ENCODE data around the gene RIC8B. TPM values are rescaled to one million over a fixed set of nuclear protein-coding genes. Genes with fewer than 3 reads are reported as not detected.

The RIC8B gene
- total RNA-seq, 1 donor from 2014 or later: 5.8 TPM

GRCh38 chr12:106867651-106868050, 93.2 kb downstream of the RIC8B start:
- Mint-ChIP-seq H3K27me3 (peaks cover 20% of the 10 kb centered on the region), H3K27ac (no peak overlapping the region), H3K4me3 (no peak overlapping the region), H3K36me3 (ENCODE audit: low read depth) (peaks cover 13% of the 10 kb centered on the region), H3K4me1 (no peaks in the 10 kb centered on the region), H3K9me3 (no peaks in the 10 kb centered on the region)
- intact Hi-C loops (cut with micrococcal nuclease): no loop called here
- DNase-seq: no peak
- no peak for ATAC-seq (ENCODE audit: low read depth)
- TF ChIP-seq, protein P1, sequence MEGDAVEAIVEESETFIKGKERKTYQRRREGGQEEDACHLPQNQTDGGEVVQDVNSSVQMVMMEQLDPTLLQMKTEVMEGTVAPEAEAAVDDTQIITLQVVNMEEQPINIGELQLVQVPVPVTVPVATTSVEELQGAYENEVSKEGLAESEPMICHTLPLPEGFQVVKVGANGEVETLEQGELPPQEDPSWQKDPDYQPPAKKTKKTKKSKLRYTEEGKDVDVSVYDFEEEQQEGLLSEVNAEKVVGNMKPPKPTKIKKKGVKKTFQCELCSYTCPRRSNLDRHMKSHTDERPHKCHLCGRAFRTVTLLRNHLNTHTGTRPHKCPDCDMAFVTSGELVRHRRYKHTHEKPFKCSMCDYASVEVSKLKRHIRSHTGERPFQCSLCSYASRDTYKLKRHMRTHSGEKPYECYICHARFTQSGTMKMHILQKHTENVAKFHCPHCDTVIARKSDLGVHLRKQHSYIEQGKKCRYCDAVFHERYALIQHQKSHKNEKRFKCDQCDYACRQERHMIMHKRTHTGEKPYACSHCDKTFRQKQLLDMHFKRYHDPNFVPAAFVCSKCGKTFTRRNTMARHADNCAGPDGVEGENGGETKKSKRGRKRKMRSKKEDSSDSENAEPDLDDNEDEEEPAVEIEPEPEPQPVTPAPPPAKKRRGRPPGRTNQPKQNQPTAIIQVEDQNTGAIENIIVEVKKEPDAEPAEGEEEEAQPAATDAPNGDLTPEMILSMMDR (IDR thresholded peaks at IDR 0.05): no peak
- POLR2A ChIA-PET: no interaction called here
- CTCF ChIA-PET: no interaction called here

DNA sequence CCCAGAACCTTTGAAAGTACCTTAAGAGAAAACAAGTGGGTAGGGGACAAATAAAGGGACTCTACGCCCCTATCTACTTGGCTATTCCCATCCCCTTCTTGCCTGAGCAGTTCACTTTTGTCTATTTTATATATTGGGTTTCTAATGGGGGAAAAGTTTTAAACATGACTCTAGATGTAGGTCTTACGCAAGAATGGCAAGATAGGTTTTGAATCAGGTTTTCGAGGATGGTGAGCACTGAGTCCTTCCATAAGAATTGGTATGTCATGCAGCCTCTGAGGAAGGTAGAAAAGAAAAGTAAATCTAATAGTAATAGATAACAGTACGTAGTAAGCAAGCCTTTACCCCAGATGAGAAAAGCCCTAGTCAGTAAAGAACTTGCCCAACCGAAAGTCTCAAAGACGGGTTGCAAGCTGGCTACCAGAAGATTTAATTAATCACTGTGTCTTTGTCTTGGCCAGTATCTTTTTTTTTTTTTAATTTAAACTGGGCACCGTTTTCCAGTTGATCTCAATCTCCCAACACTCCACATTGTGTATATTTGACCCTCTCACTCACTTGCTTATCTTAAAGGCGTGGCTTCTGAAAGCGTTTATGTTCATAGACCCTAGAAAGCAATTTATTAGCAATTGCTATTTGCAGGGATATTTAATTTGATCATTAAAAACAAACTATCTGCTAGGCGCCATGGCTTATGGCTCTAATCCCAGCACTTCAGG, 94.7 kb downstream of the RIC8B start:
- no peak overlapping the region for H3K4me3 Mint-ChIP-seq
- TF ChIP-seq, protein P1 (IDR thresholded peaks at IDR 0.05): no peak
- DNase-seq (no peak), ATAC-seq (ENCODE audit: low read depth) (no peak)
- peaks cover 18% of the 10 kb centered on the region for H3K36me3 Mint-ChIP-seq (ENCODE audit: low read depth)
- peaks cover 20% of the 10 kb centered on the region for H3K27me3 Mint-ChIP-seq
- POLR2A ChIA-PET: no interaction called here
- intact Hi-C loops (cut with micrococcal nuclease): no loop called here
- CTCF ChIA-PET: no interaction called here
- H3K4me1 Mint-ChIP-seq: no peaks in the 10 kb centered on the region
- H3K27ac Mint-ChIP-seq: no peak overlapping the region
- H3K9me3 Mint-ChIP-seq: no peaks in the 10 kb centered on the region

DNA sequence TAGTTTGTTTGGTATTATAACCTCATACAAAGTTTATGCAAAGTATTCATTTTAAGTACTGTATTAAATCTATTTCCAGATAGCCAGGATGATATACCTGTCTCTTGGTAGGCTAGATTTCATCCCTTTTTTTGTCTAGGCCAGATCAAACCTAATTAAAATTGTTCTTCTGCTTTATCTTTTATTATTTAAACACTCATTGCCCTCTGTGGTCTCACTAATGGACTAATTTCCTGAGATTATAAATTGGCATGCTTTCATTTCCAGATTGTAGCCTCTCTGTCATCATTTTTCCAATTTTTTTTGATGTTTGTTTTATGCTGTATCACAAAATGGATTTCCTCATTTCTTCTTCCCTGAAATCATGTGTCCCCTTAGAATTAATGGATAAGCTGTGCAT, 95.6 kb downstream of the RIC8B start:
- Mint-ChIP-seq H3K27me3 (peaks cover 17% of the 10 kb centered on the region), H3K4me1 (no peaks in the 10 kb centered on the region), H3K36me3 (ENCODE audit: low read depth) (peaks cover 16% of the 10 kb centered on the region), H3K27ac (no peak overlapping the region), H3K4me3 (no peak overlapping the region), H3K9me3 (no peaks in the 10 kb centered on the region)
- ATAC-seq (ENCODE audit: low read depth): no peak
- POLR2A ChIA-PET: no interaction called here
- intact Hi-C loops (cut with micrococcal nuclease): no loop called here
- CTCF ChIA-PET: no interaction called here
- TF ChIP-seq, protein P1 (IDR thresholded peaks at IDR 0.05): no peak
- DNase-seq: no peak

- Mint-ChIP-seq H3K36me3 (ENCODE audit: low read depth) (peaks cover 16% of the 10 kb centered on the region), H3K4me3 (no peak overlapping the region), H3K27ac (no peak overlapping the region), H3K27me3 (peaks cover 14% of the 10 kb centered on the region), H3K4me1 (no peaks in the 10 kb centered on the region), H3K9me3 (no peaks in the 10 kb centered on the region)
- ATAC-seq (ENCODE audit: low read depth): no peak
- CTCF ChIA-PET: no interaction called here
- intact Hi-C loops (cut with micrococcal nuclease): no loop called here
- no peak for DNase-seq
- TF ChIP-seq, protein P1 (IDR thresholded peaks at IDR 0.05): no peak
- POLR2A ChIA-PET: no interaction called here
Measured at GRCh38 chr12:106871477-106871876, 97.0 kb downstream of the RIC8B start.

DNA sequence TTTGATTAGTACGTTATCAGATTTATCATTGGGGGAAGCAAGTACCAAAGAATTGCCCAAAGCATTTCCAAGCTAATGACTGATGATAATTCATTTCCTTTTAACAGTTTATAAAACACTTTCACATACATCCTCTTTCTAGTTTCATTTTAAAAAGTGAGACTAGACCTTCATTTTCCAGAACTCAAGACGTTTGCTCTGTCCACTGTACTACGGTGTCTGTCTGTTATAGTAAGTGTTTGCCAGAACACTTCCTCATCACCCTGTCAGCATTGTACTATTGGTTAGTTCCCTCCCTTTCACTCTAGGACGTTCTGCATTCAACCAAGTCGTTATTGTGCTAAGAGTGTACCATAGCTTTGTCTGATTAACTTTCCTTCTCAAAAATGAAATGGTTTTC, 99.5 kb downstream of the RIC8B start:
- ChIA-PET CTCF (interaction anchor here (0.6 kb wide), 1 partner anchor 460 kb away, joined by 3 read pairs; no protein-coding TSS in a partner anchor), POLR2A (no interaction called here)
- H3K9me3 Mint-ChIP-seq: no peaks in the 10 kb centered on the region

More for the DNA sequence above, 99.5 kb downstream of the RIC8B start:
- intact Hi-C loops (cut with micrococcal nuclease): no loop called here
- no peak for DNase-seq
- Mint-ChIP-seq H3K27ac (no peak overlapping the region), H3K4me1 (no peaks in the 10 kb centered on the region), H3K36me3 (ENCODE audit: low read depth) (peaks cover 15% of the 10 kb centered on the region), H3K4me3 (no peak overlapping the region), H3K27me3 (peaks cover 10% of the 10 kb centered on the region)
- TF ChIP-seq, protein P1 (IDR thresholded peaks at IDR 0.05): no peak
- ATAC-seq (ENCODE audit: low read depth): no peak
